ENCODE results near the gene CHAMP1. TPM values are rescaled to one million over a fixed set of nuclear protein-coding genes. Genes with fewer than 3 reads are reported as not detected.
A peak's percentile ranks its signal among the peaks of the same experiment; 100 is the strongest.

Gene CHAMP1
- total and polyA plus RNA-seq, 2 of the 4 experiments (the other 2 are of a cell fraction), result 13.3 to 32.7 TPM

DNA sequence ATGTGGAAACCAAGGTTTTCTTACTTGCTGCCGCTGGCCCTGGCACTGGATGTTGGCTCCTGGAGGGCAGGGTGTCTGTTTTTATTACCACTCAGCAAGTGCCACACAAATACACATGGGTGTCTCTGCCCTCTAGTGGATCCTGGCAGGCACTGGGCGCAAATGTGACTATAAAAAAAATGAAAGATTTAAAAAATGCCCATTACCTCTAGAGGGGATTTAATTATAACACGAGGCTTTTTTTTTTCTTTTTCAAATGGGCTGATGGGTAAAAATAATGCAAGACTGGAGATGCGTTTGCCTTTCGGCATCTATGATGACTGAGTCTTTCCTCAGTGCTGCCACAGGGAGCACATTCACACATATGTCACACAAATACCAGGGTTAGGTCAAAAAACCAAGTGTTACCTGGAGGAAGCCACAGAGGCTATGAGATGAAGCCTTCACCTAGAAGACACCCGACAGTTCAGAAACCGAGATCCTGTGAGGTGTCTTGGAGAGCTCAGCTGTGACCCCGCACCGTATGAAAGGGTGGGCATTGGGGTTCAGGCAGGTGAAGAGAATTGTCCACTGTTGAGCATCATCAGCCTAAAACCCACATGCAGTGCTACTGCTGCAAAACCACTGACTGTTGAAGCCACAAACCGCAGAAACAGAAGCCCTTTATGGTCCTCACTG lies 25.7 kb downstream of the CHAMP1 start:
- BruUV-seq (replicated peaks), result no TSS peak
- Histone ChIP-seq H3K79me1 (ENCODE audit: low read depth in 1 of 2, low read length in 2 of 2) (no peaks in the 10 kb centered on the region), H4K91ac (ENCODE audit: insufficient read depth, low read depth, low read length) (no peak overlapping the region), H3K14ac (replicated peaks; ENCODE audit: low read depth, low read length) (no peak overlapping the region), H3K4me3 (ENCODE audit: insufficient read depth, low read depth, low read length) (no peak overlapping the region), H3K9me1 (ENCODE audit: insufficient read depth, low read length) (no peaks in the 10 kb centered on the region), H4K20me1 (ENCODE audit: insufficient read depth, low read length) (no peaks in the 10 kb centered on the region), H3K23ac (ENCODE audit: low read depth, low read length) (no peak overlapping the region), H3K36me3 (ENCODE audit: control insufficient read depth, insufficient read depth, low read length) (no peaks in the 10 kb centered on the region), H3K4me2 (ENCODE audit: low read depth, low read length) (no peak overlapping the region), H2AK9ac (replicated peaks; ENCODE audit: low read depth, low read length, poor library complexity) (no peak overlapping the region), H2BK5ac (ENCODE audit: low read depth, low read length, poor library complexity, severe bottlenecking) (no peak overlapping the region), H3K18ac (ENCODE audit: low read depth, low read length) (no peak overlapping the region), H3K27me3 (ENCODE audit: control insufficient read depth, insufficient read depth, low read length) (peaks cover 2% of the 10 kb centered on the region; the same call in 1 of the 2 replicates), H2AK5ac (ENCODE audit: low read depth, low read length) (0 out of 2 replicates have a peak overlapping the region, but pooled peaks have one; percentile 21), H3K27ac (ENCODE audit: insufficient read depth, low read length) (no peak overlapping the region), H2BK15ac (ENCODE audit: low read depth, low read length) (no peak overlapping the region), H3K9ac (ENCODE audit: low read depth, low read length) (no peak overlapping the region), H2BK120ac (ENCODE audit: low read depth, low read length) (no peak overlapping the region), H4K8ac (ENCODE audit: low read depth in 2 of 2, low read length in 2 of 2) (no peak overlapping the region), H2BK20ac (ENCODE audit: low read depth, low read length) (no peak overlapping the region), H3K4me1 (ENCODE audit: control insufficient read depth, insufficient read depth, low read length) (no peaks in the 10 kb centered on the region), H3K56ac (ENCODE audit: extremely low read depth, insufficient read depth, low read length) (no peak overlapping the region), H3K9me3 (ENCODE audit: control insufficient read depth, insufficient read depth, low read length) (no peaks in the 10 kb centered on the region; the same call in 1 of the 2 replicates), H2AFZ (replicated peaks; ENCODE audit: low read length, poor library complexity) (no peak overlapping the region), H4K5ac (ENCODE audit: low read depth, low read length) (no peak overlapping the region), H3K4ac (ENCODE audit: low read depth, low read length) (no peak overlapping the region)
- ATAC-seq (ENCODE audit: low read depth) (peak; percentile 35; the same call in 1 of the 2 replicates), DNase-seq (peak; percentile 30)
- POLR2A ChIA-PET (ENCODE audit: unreplicated experiment), result no interaction called here
- WGBS, 2 experiments (ENCODE audit: extremely low coverage in 2 of 2, insufficient read length in 1 of 2), result no CpG with 5 or more reads among the region's 10 CpGs
- in situ Hi-C loops (cut with MboI; ENCODE audit: low sequenced_read_pairs) (no loop called here), intact Hi-C loops (cut with micrococcal nuclease) (loop anchor here (1.0 kb wide), 1 partner anchor 21 kb away; no protein-coding TSS in a partner anchor), dilution Hi-C loops (cut with HindIII; ENCODE audit: low sequenced_read_pairs, unreplicated experiment) (no loop called here)
- CTCF ChIA-PET, result interaction anchor here (0.7 to 1.0 kb wide), 2 partner anchors 10 to 37 kb away, joined by 3 read pairs; no protein-coding TSS in a partner anchor
- no peak for TF ChIP-seq RCOR1 (IDR thresholded peaks at IDR 0.05; ENCODE audit: insufficient replicate concordance, low read length)
- TF ChIP-seq RFX5 (IDR thresholded peaks at IDR 0.05; ENCODE audit: low read depth, low read length), result no peak
- peak; percentile 62 for TF ChIP-seq RAD21 (IDR thresholded peaks at IDR 0.05; ENCODE audit: low read length)
- TF ChIP-seq NFE2L2 (IDR thresholded peaks at IDR 0.05; ENCODE audit: low read depth, low read length), result no peak
- TF ChIP-seq MXI1 (IDR thresholded peaks at IDR 0.05; ENCODE audit: borderline replicate concordance, low read depth, low read length), result no peak
- TF ChIP-seq MAZ (IDR thresholded peaks at IDR 0.05; ENCODE audit: borderline replicate concordance, low read depth, low read length), result no peak
- TF ChIP-seq, protein P1, sequence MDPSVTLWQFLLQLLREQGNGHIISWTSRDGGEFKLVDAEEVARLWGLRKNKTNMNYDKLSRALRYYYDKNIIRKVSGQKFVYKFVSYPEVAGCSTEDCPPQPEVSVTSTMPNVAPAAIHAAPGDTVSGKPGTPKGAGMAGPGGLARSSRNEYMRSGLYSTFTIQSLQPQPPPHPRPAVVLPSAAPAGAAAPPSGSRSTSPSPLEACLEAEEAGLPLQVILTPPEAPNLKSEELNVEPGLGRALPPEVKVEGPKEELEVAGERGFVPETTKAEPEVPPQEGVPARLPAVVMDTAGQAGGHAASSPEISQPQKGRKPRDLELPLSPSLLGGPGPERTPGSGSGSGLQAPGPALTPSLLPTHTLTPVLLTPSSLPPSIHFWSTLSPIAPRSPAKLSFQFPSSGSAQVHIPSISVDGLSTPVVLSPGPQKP (IDR thresholded peaks at IDR 0.05; ENCODE audit: borderline replicate concordance, low read depth, low read length), result no peak
- TF ChIP-seq, protein P2, sequence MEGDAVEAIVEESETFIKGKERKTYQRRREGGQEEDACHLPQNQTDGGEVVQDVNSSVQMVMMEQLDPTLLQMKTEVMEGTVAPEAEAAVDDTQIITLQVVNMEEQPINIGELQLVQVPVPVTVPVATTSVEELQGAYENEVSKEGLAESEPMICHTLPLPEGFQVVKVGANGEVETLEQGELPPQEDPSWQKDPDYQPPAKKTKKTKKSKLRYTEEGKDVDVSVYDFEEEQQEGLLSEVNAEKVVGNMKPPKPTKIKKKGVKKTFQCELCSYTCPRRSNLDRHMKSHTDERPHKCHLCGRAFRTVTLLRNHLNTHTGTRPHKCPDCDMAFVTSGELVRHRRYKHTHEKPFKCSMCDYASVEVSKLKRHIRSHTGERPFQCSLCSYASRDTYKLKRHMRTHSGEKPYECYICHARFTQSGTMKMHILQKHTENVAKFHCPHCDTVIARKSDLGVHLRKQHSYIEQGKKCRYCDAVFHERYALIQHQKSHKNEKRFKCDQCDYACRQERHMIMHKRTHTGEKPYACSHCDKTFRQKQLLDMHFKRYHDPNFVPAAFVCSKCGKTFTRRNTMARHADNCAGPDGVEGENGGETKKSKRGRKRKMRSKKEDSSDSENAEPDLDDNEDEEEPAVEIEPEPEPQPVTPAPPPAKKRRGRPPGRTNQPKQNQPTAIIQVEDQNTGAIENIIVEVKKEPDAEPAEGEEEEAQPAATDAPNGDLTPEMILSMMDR (conservative IDR thresholded peaks at IDR 0.05; ENCODE audit: low read depth, low read length), result peak; percentile 61
- TF ChIP-seq CHD1 (IDR thresholded peaks at IDR 0.05; ENCODE audit: low read depth, low read length), result no peak
- TF ChIP-seq MAFK (IDR thresholded peaks at IDR 0.05; ENCODE audit: low read depth, low read length), result no peak
- TF ChIP-seq FOS (IDR thresholded peaks at IDR 0.05; ENCODE audit: low read depth, low read length), result no peak
- no peak for TF ChIP-seq CEBPB (IDR thresholded peaks at IDR 0.05; ENCODE audit: low read depth, low read length)
- no peak for TF ChIP-seq BHLHE40 (IDR thresholded peaks at IDR 0.05; ENCODE audit: low read depth, low read length)
- peak; percentile 45; the same call in 1 of the 2 replicates for TF ChIP-seq SMC3 (IDR thresholded peaks at IDR 0.05; ENCODE audit: low read depth, low read length)
- TF ChIP-seq, protein P3, sequence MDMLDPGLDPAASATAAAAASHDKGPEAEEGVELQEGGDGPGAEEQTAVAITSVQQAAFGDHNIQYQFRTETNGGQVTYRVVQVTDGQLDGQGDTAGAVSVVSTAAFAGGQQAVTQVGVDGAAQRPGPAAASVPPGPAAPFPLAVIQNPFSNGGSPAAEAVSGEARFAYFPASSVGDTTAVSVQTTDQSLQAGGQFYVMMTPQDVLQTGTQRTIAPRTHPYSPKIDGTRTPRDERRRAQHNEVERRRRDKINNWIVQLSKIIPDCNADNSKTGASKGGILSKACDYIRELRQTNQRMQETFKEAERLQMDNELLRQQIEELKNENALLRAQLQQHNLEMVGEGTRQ (IDR thresholded peaks at IDR 0.05; ENCODE audit: low read depth, low read length), result no peak

All from IMR-90 (cell line).